Skin of body (tissue), 2 donors: ENCODE results near the gene INPP5K. TPM values are rescaled to one million over a fixed set of nuclear protein-coding genes. Genes with fewer than 3 reads are reported as not detected.

Source experiments
- DNase-seq: peaks from one replicate; lab custom pipeline; 2025; lab: John Stamatoyannopoulos, UW
- total RNA-seq: library from RNA; depleted of rRNA; stranded (reverse); fragments of >200 nt; gene quantifications from one replicate; pipeline ENCODE4 v1.2.3, GENCODE V29; 2014

The INPP5K gene
- total RNA-seq, 1 donor from 2014 or later, result 32.5 TPM

DNA sequence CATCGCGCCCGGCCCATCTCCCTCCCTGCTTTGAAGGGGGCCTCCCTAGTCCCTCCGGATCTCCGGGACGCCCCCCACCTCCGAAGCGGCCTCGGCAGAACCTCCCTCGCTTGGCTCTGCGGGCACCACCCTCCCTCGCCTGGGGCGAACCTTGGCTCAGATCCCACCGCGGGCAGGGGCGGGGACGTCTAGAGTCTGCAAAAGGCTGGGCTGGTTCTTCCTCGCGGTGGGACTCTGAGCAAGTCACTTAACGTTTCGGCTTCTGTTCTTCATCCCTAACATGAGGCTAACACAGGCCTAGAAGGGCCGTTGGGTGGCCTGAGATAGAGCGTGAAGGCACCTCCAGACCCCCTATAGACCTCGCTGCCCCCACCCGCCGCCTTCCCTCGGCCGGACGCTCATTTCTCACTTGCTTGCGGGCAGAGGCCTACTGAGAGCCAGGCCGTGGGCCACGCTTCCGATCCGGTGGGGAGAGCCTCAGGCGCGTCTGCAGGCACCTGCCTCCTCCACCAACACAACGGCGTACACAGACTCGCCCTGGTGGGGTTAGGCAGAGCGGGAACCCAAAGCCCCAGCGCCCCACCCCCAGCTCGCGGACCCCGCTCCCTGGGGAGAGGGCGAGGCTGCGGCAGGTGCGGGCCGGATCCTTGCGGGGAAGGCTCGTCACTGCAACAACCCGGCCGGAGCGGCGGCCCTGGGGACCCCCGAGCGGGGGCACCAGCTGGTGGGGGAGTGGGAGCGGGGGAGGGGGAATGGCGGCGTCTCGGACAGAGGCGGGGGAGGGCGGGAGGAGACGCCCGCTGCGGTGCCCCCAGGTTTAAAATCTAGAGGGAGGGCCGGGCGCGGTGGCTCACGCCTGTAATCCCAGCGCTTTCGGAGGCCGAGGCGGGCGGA lies 29.4 kb downstream of the INPP5K start:
- DNase-seq, result peak; percentile 16

DNA sequence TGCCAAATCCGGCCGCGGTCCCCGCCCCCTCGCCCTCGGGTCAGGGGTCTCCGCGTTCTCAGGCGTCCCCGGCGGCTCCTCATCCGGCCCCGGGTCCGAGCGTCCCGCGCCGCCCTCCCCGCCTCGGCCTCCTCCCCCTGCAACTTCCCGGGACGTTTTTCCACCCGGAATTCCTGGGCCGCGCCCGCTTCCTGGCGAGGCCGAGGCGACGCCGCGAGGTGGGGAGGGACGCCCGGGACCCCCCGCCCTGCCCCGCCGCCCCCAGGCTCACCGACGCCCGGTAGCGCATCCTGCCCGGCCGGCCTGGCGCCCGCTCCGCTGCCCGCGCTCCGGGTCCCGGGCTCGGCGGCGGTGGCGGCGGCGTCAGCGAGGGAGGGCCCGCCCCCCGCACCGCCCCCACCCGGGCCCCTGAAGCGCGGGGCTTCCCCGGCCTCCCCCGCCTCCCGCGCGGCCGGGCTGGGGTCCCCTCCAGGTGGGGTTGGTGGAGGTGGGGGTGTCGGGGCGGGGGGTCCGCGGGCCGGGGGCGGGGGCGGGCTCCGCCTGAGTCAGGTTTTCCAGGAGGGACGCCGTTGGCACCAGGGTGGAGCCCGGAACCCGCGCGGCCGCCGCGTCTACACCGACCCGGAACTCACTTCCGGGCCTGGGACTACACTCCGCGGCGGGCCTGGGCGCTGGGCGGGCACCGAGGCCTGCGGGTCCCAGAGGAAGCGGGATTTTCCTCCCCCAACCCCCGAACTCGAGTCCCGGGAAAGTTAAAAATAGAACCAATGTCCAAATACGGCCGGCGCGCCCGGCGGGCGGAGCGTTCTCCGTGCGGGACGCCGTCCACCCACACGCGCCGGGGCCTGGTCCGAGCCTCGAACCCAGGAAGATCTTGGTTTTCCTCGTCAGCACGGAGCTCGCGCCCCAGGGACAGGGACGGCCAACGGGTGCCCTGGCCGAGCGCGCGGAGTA lies 30.7 kb downstream of the INPP5K start:
- DNase-seq, result no peak

DNA sequence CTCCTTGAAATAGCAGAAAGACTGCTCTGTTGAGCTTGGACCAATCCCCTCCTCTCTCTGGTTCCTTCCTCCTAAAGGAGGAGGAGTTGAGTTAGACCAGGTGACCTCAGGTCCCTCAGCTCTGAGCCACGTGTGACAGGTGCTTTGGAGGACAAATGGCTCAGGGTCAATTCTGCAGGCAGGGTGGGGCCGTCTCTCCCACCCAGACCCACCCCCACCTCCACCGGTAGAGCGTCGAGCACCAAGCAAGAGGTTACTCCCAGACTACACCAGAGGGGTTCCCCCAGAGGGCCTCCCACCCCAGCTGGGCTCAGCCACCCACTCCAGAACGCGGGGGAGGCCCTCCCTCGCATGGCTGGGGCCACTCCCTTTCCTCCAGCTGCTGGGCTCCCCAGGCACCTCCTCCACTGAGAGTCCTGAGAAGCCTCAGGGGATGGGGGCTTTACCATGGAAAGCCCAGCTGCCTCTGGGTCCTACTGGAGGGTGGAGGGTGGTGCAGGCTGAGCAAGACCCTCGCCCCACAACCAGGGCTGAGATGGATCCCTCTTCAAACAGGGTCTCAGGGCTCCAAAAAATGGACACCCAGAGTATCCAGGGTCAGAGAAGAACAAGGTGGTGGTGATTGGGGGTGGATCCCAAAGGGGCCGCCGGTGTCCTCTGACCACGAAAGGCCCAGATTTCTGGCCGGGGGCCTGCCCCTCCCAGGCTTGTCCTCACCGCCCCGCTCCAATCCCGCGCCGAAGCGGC lies 31.6 kb downstream of the INPP5K start:
- peak; percentile 31 for DNase-seq

DNA sequence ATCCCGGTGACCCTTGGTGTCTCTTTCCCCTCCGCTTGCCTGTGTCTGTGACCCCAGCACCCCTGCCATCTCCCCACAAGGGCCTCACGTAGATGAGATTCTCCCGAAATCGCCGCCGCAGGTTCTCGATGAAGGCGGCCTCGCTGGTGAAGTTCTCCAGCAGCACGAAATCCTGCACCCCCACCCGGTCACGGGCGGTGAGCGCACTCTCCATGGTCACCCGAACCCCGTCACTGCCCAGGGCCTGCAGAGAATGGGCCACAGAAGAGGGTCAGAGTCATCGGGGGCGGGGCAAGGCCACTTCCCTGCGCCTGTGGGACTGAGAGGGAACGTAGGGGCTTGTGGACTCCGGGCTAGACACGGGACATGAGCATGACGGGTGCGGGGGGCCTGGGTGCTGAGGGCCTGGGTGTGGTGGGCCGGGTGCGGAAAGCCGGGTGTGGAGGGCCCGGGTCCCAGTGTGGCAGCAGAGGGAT lies 32.3 kb downstream of the INPP5K start:
- DNase-seq, result no peak

DNA sequence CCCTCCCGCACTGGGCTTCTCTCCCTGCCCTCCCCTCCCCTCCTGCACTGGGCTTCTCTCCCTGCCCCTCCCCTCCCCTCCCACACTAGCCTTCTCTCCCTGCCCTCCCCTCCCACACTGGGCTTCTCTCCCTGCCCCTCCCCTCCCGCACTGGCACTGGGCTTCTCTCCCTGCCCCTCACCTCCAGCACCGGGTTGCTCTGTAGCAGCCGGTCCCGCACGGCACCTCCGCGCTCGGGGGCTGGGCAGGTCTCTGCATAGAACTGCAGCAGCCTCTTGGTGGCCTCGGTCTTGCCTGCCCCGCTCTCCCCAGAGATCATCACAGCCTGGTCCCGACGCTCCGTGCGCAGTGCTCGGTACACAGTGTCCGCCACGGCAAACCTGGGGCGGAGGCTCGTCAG lies 33.7 kb downstream of the INPP5K start:
- DNase-seq, result no peak

DNA sequence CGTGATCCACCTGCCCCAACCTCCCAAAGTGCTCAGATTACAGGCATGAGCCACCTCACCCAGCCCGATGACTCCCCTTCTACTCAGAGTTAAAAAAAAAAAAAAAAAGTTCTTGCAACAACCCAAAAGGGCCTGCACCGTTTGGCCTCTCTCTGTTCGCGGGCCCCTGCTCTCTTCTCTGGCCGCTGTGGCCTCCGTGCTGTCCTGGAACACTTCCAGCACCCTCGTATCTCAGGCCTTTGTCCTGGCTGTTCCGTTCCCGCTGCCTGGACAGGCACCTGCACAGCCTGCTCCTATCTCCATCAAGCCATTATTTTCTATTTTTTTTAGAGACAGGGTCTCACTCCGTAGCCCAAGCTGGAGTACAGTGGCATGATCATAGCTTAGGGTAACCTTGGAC lies 34.7 kb downstream of the INPP5K start:
- DNase-seq, result no peak

DNA sequence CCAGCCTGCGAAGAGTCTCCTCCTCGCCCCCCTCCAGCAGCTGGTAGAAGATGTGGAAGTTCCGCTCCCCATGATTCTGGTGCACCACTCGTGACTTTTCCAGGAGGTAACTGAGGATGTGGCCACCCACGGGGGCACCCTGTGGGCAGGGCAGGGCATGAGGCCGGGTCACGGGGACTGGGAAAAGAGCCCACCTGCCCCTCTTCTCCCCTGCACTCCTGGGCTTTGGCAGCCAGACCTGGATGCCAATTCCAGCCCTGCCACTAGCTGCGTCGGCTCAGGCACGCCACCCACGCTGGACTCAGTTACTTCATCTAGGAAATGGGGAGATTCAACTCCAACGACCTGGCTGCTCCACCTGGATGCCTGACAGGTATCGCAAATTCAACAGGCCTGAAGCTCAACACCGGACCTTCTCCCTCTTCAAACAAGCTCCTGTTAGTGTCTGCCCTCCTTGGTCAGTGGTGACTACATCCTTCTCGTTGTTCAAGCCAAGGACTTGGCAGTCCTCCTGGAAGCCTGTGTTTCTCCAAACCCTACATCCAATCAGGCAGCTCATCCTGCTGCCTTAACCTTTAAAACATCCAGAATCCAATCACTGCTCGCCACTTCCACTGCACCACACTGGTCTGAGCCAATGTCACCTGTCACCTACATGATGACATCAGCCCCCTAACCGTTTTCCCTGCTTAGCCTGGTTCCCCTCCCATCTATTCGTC lies 35.5 kb downstream of the INPP5K start:
- no peak for DNase-seq

DNA sequence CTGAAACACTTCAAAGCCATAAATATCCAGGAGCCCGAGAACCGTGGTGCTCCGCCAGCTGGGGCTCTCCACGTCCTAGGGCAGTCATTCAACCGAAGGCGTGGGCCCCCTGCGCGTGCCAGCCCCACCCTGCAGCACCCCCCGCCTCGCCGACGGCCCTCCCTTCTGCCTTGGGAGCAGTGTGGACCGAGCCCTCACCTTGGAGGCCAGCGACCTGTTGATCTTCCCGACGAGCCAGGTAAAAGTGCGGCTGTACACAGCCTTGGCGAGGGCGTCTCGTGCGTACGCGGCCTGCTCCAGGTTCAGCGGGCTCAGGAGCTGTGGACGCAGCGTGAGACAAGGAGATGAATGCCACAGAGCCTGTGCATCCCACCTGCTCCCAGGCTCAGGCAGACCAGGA lies 38.0 kb downstream of the INPP5K start:
- no peak for DNase-seq

DNA sequence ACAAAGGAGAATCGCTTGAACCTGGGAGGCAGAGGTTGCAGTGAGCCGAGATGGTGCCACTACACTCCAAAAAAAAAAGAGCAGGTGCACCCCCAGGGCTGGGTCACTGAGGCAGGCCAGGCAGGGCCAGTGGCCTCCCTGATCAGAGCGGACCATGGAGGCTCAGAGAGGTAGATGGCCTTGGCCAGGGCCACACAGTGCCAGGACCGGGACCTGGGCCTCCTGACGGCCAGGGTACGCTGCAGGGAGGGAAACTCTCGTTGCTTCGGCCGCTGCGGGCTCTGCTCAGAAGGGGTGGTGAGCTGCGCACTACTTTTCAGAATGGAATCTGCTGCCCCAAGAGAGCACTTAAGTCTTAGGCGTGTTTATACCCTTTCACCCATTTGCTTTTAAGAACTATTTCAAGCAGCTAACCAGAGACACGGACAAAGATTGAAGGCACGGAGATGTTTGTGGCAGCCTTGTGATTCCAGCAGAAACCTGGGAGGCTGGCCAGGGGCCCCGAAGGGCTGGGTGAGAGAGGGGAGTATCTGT lies 41.0 kb downstream of the INPP5K start:
- DNase-seq, result no peak

DNA sequence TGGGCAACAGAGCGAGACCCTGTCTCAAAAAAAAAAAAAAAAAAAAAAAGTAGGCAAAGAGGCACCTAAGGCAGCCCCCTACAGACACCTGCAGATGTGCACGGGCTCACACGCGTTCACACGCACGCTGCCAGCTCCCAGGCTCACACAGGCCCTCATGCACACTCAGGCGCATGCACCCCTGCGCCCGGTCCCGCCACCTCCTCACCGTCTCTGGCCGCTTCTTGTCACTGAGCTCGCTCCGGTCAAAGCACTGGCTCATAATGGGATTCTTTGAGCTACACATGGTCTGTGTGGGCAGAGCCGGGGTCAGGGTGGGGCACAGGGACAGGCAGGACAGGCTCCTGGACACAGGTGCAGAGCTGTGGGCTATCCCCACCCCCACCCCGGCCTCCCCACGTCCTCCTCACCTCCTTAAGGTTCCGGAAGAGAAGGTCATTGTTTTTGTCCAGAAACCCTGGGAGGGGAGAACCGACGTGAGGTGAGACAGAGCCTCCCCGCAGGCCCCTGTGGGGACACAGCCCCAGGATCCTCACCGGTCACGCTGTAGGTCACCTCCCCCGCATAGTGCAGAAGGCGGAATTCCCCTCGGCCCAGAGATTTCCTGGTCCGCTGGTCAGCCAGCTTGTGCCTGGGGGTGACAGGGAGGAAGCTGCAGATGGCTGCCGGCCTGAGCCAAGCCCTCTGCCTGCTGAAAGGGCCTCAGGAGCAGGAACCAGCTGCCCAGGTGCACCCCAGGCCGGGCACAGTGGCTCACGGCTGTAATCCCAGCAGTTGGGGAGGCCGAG lies 41.8 kb downstream of the INPP5K start:
- DNase-seq, result no peak

DNA sequence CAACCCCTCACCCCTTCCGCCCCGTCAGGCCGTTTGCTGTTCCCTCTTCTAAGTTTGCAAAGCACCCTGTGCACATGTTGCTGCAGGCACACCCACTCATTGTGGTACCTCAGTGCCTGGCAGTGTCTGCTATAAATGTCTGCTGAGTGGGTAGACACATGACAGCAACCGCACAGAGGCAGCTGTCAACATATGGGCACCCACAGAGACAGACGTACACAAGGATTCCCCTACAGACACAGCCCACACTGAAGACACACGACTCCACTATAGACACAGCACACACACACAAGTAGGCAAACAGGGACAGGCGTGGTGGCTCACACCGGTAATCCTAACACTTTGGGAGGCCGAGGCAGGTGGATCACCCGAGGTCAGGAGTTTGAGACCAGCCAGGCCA lies 42.6 kb downstream of the INPP5K start:
- DNase-seq, result no peak

DNA sequence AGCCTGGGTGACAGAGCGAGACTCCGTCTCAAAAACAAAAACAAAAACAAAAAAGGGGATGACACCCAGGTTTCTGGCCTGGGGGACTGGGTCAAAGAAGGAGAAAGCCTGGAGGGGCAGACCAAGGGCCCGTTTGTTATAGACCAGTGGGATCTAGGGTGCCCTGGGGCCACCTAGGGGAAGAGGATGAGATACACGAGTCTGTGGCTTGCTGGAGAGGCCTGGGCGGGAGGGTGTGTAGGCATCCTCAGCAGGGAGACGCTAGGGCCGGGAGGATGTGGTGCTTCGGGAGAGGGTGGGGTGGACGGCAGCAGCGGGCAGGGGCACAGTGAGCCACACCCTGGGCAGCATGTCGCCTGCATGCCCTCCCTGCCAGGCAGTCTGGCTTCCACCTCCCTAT lies 43.2 kb downstream of the INPP5K start:
- DNase-seq, result no peak

DNA sequence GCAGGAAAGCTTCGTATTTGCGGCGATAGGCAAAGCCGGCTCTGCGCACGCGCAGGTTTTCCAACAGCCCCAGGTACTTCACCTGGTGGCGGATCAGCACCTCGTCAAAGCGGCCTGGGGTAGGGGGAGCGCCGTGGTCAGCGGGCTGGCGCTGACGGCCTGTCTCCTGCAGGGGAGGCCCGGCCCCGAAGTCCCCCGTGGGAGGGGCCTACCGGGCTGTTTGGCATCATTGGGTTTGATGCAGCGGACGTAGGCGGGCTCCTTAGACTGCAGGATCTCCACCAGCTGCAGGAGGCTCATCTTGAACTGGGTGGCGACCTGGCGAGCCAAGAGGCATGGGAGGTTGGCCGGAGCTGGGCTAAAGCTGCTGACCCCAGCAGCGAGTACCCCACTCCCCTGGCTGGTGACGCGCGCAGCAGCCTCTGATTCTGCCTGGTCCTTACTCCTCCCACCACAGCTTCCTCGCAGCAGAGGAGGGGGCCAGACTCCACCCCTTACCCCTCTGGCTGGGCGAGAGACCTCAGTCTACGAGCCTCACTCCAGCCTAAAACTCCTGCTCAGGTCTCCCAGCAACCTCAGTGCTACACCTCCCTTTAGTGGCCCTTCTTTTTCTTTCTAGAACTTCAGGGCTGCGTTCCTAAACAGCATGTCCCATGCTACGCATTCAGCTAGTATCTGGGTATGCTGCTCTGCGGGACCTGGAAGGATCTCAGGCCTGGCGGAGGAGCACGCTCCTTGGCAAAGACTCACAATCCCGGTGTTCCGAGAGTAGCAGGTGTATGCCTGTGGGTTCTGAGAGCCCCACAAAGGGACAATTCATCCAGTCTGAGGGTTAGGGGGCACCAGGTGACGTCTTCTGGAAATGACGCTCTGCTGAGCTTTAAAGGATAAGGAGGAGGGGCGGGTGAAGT lies 44.2 kb downstream of the INPP5K start:
- DNase-seq, result no peak

DNA sequence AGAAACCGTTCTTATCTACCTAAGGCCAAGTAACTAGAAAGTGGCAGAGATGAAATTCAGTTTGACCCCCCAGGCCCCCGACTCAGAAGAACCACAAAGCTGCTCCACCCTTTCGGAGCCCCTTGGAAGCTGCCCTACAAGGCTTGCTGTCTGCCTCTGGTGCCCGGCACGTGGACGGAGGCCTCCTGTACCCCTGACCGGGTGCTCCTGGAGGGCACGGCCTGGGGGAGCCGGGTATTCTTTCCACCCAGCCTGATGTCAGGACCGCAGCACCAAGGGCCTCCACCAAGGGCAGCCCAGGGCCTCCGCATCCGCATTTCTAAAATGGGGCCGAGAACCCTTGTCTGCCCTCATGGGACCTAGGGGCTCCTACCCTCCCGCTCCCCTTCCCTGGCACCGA lies 44.9 kb downstream of the INPP5K start:
- no peak for DNase-seq

DNA sequence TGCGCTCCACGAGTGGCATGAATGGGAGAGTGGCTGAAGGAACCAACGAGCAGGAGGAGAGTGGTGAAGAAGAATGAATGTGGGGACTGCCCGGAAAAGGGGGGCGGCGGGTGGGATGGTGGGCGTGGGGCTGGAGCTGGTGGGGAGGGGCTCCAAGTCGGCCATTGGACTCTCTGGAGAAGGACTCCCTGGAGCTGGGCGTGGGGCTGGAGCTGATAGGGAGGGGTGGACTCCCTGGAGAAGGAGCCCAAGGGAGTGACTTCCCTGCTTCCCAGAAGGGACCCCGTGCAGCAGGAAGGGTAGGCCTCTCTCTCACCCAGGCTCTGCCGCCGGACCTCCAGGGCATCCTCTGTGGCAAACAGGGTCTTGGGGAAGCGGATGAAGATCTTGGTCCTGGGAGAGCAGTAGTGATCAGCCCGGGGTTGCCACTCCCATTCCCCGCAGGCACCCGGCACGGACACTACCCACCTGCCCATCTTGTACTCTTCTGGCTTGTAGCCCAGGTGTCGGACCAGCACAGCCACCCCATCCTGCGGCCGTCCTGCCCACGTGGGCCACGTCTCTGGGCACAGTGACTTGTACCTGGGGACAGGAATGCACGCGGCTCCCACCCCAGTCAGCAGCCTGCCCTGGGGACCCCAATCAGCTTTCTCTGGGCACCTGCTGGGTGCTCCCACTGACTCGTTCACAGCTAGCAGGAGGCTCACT lies 45.5 kb downstream of the INPP5K start:
- DNase-seq, result no peak

DNA sequence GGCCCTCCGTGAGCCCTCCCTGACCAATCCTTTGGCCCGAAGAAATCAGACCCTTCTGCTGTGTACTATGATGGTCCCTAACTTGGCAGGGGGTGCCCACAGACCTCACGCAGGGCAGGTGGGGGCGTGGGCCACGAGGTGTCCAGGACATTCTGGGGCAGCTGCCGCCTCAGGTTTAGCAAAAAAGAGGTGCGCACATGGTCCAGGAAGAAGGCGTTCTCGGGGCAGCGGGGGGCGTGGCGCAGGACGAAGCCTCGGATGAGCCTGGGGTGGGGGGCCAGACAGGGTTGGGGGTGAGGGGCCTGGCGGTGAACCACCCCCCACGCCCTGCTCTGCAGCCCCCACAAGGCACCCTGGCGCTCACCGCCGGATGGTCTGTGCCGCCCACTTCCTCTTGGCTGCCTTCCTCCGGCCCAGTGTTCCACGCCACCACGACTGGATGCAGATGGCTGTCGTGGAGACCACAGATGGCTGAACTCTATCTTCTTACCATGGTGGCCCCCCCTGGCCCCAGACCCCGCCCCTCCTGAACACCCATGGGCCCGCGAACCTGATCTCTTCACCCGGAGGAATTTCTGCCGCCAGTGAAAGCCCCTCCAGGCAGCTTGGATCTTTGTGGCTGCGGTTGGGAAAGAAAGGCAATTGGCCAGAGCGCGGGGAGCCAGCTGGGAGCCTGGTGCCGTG lies 46.2 kb downstream of the INPP5K start:
- DNase-seq, result no peak

DNA sequence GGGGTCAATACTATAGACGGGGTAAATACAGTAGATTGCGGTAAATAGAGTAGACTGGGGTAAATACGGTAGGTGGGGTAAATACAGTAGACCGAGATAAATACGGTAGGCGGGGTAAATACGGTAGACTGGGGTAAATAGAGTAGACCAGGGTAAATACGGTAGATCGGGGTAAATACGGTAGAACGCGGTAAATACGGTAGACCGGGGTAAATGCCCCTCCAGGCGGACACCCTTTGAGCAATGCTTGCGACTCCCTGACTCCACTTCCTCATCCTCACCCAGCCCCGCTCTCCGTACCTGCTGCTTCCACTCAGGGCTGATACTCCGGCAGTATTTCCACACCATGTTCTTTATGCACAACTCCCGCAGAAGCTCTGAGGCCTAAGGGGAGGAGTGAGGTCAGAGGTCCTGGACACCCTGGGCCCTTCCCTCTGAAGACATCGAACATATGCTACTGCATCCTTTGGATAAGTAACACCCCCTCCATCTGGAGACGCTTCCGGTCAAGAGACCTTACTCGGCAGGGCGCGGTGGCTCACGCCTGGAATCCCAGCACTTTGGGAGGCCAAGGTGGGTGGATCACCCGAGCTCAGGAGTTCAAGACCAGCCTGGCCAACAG lies 47.1 kb downstream of the INPP5K start:
- DNase-seq, result no peak
